Measurements from ENCODE around the gene TP53I11. TPM values are rescaled to one million over a fixed set of nuclear protein-coding genes. Genes with fewer than 3 reads are reported as not detected.

Gene TP53I11
- total and polyA plus RNA-seq, 2 donors (not counting 3 experiments of a cell fraction or from before 2014, with no cell fraction given) = 31.5 to 79.4 TPM

GRCh38 chr11:44944853-44945235 lies 5.8 kb downstream of the TP53I11 start:
- CTCF ChIA-PET = interaction anchor here (1.6 to 24.5 kb wide), 5 partner anchors 8 to 157 kb away, joined by 3 to 1618 read pairs (median 19); no protein-coding TSS in a partner anchor
- no peaks in the 10 kb centered on the region for H3K9me3 ChIP-seq (replicated peaks; ENCODE audit: control insufficient read depth, insufficient read depth, low read length)
- no peak overlapping the region for H3K27ac ChIP-seq (ENCODE audit: insufficient read depth, low read depth, low read length)
- BruUV-seq (replicated peaks) = no TSS peak
- POLR2A ChIA-PET = interaction anchor here (1.3 kb wide), 1 partner anchor 81 kb away, joined by 4 read pairs; no protein-coding TSS in a partner anchor
- no peak overlapping the region for H2AFZ ChIP-seq (ENCODE audit: low read depth, low read length)
- DNase-seq (ENCODE audit: low read depth, low spot score) (no peak), FAIRE-seq (no peak)
- no peak overlapping the region for H3K9ac ChIP-seq (replicated peaks; ENCODE audit: extremely low read depth, insufficient read depth, low read length)
- TF ChIP-seq MAX (IDR thresholded peaks at IDR 0.05; ENCODE audit: insufficient read depth, insufficient read length) = no peak
- TF ChIP-seq, protein P1, sequence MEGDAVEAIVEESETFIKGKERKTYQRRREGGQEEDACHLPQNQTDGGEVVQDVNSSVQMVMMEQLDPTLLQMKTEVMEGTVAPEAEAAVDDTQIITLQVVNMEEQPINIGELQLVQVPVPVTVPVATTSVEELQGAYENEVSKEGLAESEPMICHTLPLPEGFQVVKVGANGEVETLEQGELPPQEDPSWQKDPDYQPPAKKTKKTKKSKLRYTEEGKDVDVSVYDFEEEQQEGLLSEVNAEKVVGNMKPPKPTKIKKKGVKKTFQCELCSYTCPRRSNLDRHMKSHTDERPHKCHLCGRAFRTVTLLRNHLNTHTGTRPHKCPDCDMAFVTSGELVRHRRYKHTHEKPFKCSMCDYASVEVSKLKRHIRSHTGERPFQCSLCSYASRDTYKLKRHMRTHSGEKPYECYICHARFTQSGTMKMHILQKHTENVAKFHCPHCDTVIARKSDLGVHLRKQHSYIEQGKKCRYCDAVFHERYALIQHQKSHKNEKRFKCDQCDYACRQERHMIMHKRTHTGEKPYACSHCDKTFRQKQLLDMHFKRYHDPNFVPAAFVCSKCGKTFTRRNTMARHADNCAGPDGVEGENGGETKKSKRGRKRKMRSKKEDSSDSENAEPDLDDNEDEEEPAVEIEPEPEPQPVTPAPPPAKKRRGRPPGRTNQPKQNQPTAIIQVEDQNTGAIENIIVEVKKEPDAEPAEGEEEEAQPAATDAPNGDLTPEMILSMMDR (IDR thresholded peaks at IDR 0.05; ENCODE audit: extremely low read depth in 1 of 2, insufficient read depth in 1 of 2, low read depth in 1 of 2, low read length in 2 of 2) = no peak
- TF ChIP-seq GATA2 (IDR thresholded peaks at IDR 0.05; ENCODE audit: insufficient read depth, insufficient read length, low read depth, low read length) = no peak
- TF ChIP-seq POLR2A (IDR thresholded peaks at IDR 0.05; ENCODE audit: low read depth, low read length) = no peak
- no peak for TF ChIP-seq MYC (IDR thresholded peaks at IDR 0.05; ENCODE audit: low read depth, low read length)
- TF ChIP-seq JUN (IDR thresholded peaks at IDR 0.05; ENCODE audit: borderline replicate concordance, insufficient read depth, insufficient read length, low read depth) = no peak
- no peak for TF ChIP-seq EZH2 (IDR thresholded peaks at IDR 0.05; ENCODE audit: borderline replicate concordance, low read depth, low read length, severe bottlenecking)
- no peak for TF ChIP-seq FOS (IDR thresholded peaks at IDR 0.05; ENCODE audit: borderline replicate concordance, insufficient read depth, low read length)
- TF ChIP-seq POLR2AphosphoS5 (IDR thresholded peaks at IDR 0.05; ENCODE audit: insufficient read depth, low read depth, low read length) = no peak
- H3K4me2 ChIP-seq (ENCODE audit: insufficient read depth, low read length) = no peak overlapping the region
- dilution Hi-C loops (cut with MboI; ENCODE audit: extremely low pct_ligation_motif_present, low sequenced_read_pairs) = no loop called here
- no peak overlapping the region for H3K4me3 ChIP-seq (replicated peaks in 1 of 3; ENCODE audit: insufficient read depth in 1 of 3, low read depth in 1 of 3, low read length in 3 of 3)
- intact Hi-C loops (cut with micrococcal nuclease) = no loop called here
- H4K20me1 ChIP-seq (replicated peaks; ENCODE audit: control insufficient read depth, extremely low read depth, insufficient read depth, low read length) = peaks cover 2% of the 10 kb centered on the region
- H3K27me3 ChIP-seq (ENCODE audit: control insufficient read depth in 2 of 2, insufficient read depth in 2 of 2, low read length in 2 of 2) = no peaks in the 10 kb centered on the region
- H3K4me1 ChIP-seq (ENCODE audit: control insufficient read depth, extremely low read depth, insufficient read depth, low read length) = peaks cover 3% of the 10 kb centered on the region
- no peaks in the 10 kb centered on the region for H3K36me3 ChIP-seq (ENCODE audit: control insufficient read depth in 2 of 2, extremely low read depth in 1 of 2, insufficient read depth in 2 of 2, low read length in 2 of 2)
- H3K79me2 ChIP-seq (ENCODE audit: control insufficient read depth, insufficient read depth, low read length) = no peaks in the 10 kb centered on the region
- H3K9me1 ChIP-seq (replicated peaks; ENCODE audit: control insufficient read depth, extremely low read depth, insufficient read depth, low read length) = no peaks in the 10 kb centered on the region

Data from endothelial cell of umbilical vein (primary cell).